Muscle of leg (tissue), 11 donors: ENCODE measurements around the gene SH3RF3. TPM values are rescaled to one million over a fixed set of nuclear protein-coding genes. Genes with fewer than 3 reads are reported as not detected.

Source experiments
- DNase-seq: peaks from one replicate; pipeline ENCODE4 v3.0.0; 2013
- H3K27ac ChIP-seq: one replicate; pipeline ENCODE4 v1.5.1; 2013; ENCODE audit warnings: mild to moderate bottlenecking, low read length, control low read depth
- H3K27me3 ChIP-seq: one replicate; pipeline ENCODE4 v1.6.1; 2013; ENCODE audit warnings: low read length; ENCODE audit not compliant: control insufficient read depth, insufficient read depth
- H3K36me3 ChIP-seq: one replicate; pipeline ENCODE4 v1.6.1; 2013; ENCODE audit warnings: low read length; ENCODE audit not compliant: control insufficient read depth, insufficient read depth
- H3K4me1 ChIP-seq: one replicate; pipeline ENCODE4 v1.6.1; 2013; ENCODE audit warnings: low read length; ENCODE audit not compliant: control insufficient read depth, insufficient read depth
- H3K4me3 ChIP-seq: one replicate; pipeline ENCODE4 v1.5.1; 2013; ENCODE audit warnings: low read length, control low read depth
- H3K9me3 ChIP-seq: replicated peaks from 2 replicates; pipeline ENCODE4 v1.6.1; 2013; ENCODE audit warnings: low read depth, low read length; ENCODE audit not compliant: control insufficient read depth
- WGBS: methylation state at CpG from one replicate; pipeline ENCODE4 v1.1.5; 2013; ENCODE audit warnings: missing lambda C conversion rate; ENCODE audit not compliant: insufficient coverage; 5-methylcytosine and 5-hydroxymethylcytosine counted together
- polyA plus RNA-seq, 8 donors: library from polyadenylated mRNA; unstranded; fragments of 120-200 nt; gene quantifications; one replicate each; pipeline versions ENCODE4 v1.2.1 to v1.2.3, GENCODE V29; 2013; ENCODE audit warnings: inconsistent platforms in 1 of 8, low replicate concordance in 1 of 8; ENCODE audit not compliant: insufficient read length in 8 of 8, insufficient read depth in 1 of 8
- total RNA-seq: library from RNA; stranded (reverse); fragments of 120-200 nt; gene quantifications from one replicate; pipeline ENCODE4 v1.2.4, GENCODE V29; 2013

SH3RF3 gene
- total and polyA plus RNA-seq, 9 donors, result 2.7 to 6.8 (median 4.7) TPM

- H3K27ac ChIP-seq, result no peak overlapping the region
- H3K9me3 ChIP-seq, result no peaks in the 10 kb centered on the region
- WGBS, result 81% methylated on average over 8 of the region's 12 CpGs
- no peak overlapping the region for H3K4me3 ChIP-seq
- no peak for DNase-seq
- H3K27me3 ChIP-seq, result no peaks in the 10 kb centered on the region
- peaks cover 48% of the 10 kb centered on the region for H3K4me1 ChIP-seq
- no peaks in the 10 kb centered on the region for H3K36me3 ChIP-seq
These were observed 344.8 kb downstream of the SH3RF3 start for GRCh38 chr2:109473616-109474318.

- DNase-seq, result no peak
- Histone ChIP-seq H3K4me3 (no peak overlapping the region), H3K36me3 (no peaks in the 10 kb centered on the region), H3K4me1 (peaks cover 48% of the 10 kb centered on the region), H3K27ac (no peak overlapping the region), H3K27me3 (no peaks in the 10 kb centered on the region), H3K9me3 (no peaks in the 10 kb centered on the region)
- WGBS, result 58% methylated on average over 7 of the region's 11 CpGs
These were observed 345.4 kb downstream of the SH3RF3 start for GRCh38 chr2:109474319-109474825.

- no peaks in the 10 kb centered on the region for H3K27me3 ChIP-seq
- H3K27ac ChIP-seq, result peak overlapping the region; percentile 20
- no peak overlapping the region for H3K4me3 ChIP-seq
- no peaks in the 10 kb centered on the region for H3K9me3 ChIP-seq
- no peaks in the 10 kb centered on the region for H3K36me3 ChIP-seq
- peaks cover 45% of the 10 kb centered on the region for H3K4me1 ChIP-seq
- WGBS, result 37% methylated on average over 5 of the region's 6 CpGs
- peak; percentile 46 for DNase-seq
These were observed 346.7 kb downstream of the SH3RF3 start for GRCh38 chr2:109475531-109476210.

- Histone ChIP-seq H3K27me3 (no peaks in the 10 kb centered on the region), H3K4me3 (no peak overlapping the region), H3K4me1 (peaks cover 48% of the 10 kb centered on the region), H3K27ac (no peak overlapping the region), H3K36me3 (no peaks in the 10 kb centered on the region), H3K9me3 (no peaks in the 10 kb centered on the region)
- 92% methylated on average over 7 of the region's 10 CpGs for WGBS
- no peak for DNase-seq
These were observed 347.8 kb downstream of the SH3RF3 start for GRCh38 chr2:109476641-109477441.

GRCh38 chr2:109478906-109479493, 350.0 kb downstream of the SH3RF3 start:
- Histone ChIP-seq H3K4me3 (no peak overlapping the region), H3K27me3 (no peaks in the 10 kb centered on the region), H3K27ac (no peak overlapping the region), H3K36me3 (no peaks in the 10 kb centered on the region), H3K4me1 (peaks cover 64% of the 10 kb centered on the region), H3K9me3 (no peaks in the 10 kb centered on the region)
- DNase-seq, result no peak
- WGBS, result 88% methylated on average over 11 of the region's 12 CpGs

GRCh38 chr2:109479804-109480203, 350.8 kb downstream of the SH3RF3 start:
- DNase-seq, result no peak
- Histone ChIP-seq H3K27me3 (no peaks in the 10 kb centered on the region), H3K4me3 (no peak overlapping the region), H3K9me3 (no peaks in the 10 kb centered on the region), H3K27ac (no peak overlapping the region), H3K4me1 (peaks cover 61% of the 10 kb centered on the region), H3K36me3 (no peaks in the 10 kb centered on the region)
- WGBS, result 96% methylated on average over 3 of the region's 7 CpGs

GRCh38 chr2:109480486-109481195, 351.6 kb downstream of the SH3RF3 start:
- Histone ChIP-seq H3K4me1 (peaks cover 55% of the 10 kb centered on the region), H3K27me3 (peaks cover under 1% of the 10 kb centered on the region), H3K27ac (peak overlapping the region; percentile 40), H3K9me3 (no peaks in the 10 kb centered on the region), H3K4me3 (no peak overlapping the region), H3K36me3 (no peaks in the 10 kb centered on the region)
- 84% methylated on average over 8 of the region's 10 CpGs for WGBS
- no peak for DNase-seq

GRCh38 chr2:109481196-109481555, 352.2 kb downstream of the SH3RF3 start:
- Histone ChIP-seq H3K4me3 (no peak overlapping the region), H3K4me1 (peaks cover 50% of the 10 kb centered on the region), H3K36me3 (no peaks in the 10 kb centered on the region), H3K27ac (peak overlapping the region; percentile 40), H3K9me3 (no peaks in the 10 kb centered on the region), H3K27me3 (peaks cover 2% of the 10 kb centered on the region)
- 68% methylated on average over 6 of the region's 9 CpGs for WGBS
- peak; percentile 79 for DNase-seq

- Histone ChIP-seq H3K27ac (peak overlapping the region; percentile 40), H3K4me3 (no peak overlapping the region), H3K36me3 (no peaks in the 10 kb centered on the region), H3K4me1 (peaks cover 51% of the 10 kb centered on the region), H3K9me3 (no peaks in the 10 kb centered on the region), H3K27me3 (peaks cover 2% of the 10 kb centered on the region)
- 76% methylated on average over 6 of the region's 9 CpGs for WGBS
- no peak for DNase-seq
These were observed 352.6 kb downstream of the SH3RF3 start for GRCh38 chr2:109481599-109481998.
